AG04449 (cell line): ENCODE measurements around the gene MRTO4.
"Not testable (repeated sequence)": the region's sequence is repeated elsewhere in the genome, so short reads cannot be mapped to it uniquely, and the experiment has no call there.

Source experiments
- CTCF ChIA-PET: fragments of 350-600 bp; formaldehyde crosslinking; extraction: SDS; loops from one replicate; lab custom pipeline; 2021; ENCODE audit warnings: antibody characterized with exemption; lab: Yijun Ruan, JAX
- POLR2A ChIA-PET: fragments of 400-600, 350-600 bp; formaldehyde crosslinking; extraction: SDS; loops from one replicate; lab custom pipeline; 2020; ENCODE audit warnings: antibody characterized with exemption, inconsistent platforms; lab: Yijun Ruan, JAX
- DNase-seq: peaks from one replicate; pipeline ENCODE4 v3.0.0-alpha.2; 2010; ENCODE audit warnings: low read depth, low spot score
- H3K4me3 ChIP-seq: 2 replicates; pipeline ENCODE4 v1.5.1; 2011; ENCODE audit warnings: low read depth, mild to moderate bottlenecking, control low read depth, low read length
- CTCF ChIP-seq: IDR thresholded peaks from one replicate; pipeline ENCODE4 v1.5.1; 2011; ENCODE audit warnings: mild to moderate bottlenecking, moderate library complexity, low read length, control low read depth, inconsistent platforms; ENCODE audit not compliant: insufficient read depth; ENCODE audit errors: missing control alignments

The MRTO4 gene

GRCh38 chr1:19254416-19254815 lies 2.8 kb downstream of the MRTO4 start:
- POLR2A ChIA-PET = no interaction called here
- no peak for TF ChIP-seq CTCF
- CTCF ChIA-PET = interaction anchor here (0.6 to 4.9 kb wide), 5 partner anchors 11 to 408 kb away, joined by 3 to 30 read pairs (median 4); no protein-coding TSS in a partner anchor
- no peak overlapping the region for H3K4me3 ChIP-seq
- DNase-seq = no peak

- POLR2A ChIA-PET = no interaction called here
- CTCF ChIA-PET = interaction anchor here (1.6 to 4.9 kb wide), 2 partner anchors 14 to 407 kb away, joined by 6 to 30 read pairs; no protein-coding TSS in a partner anchor
- no peak for DNase-seq
- TF ChIP-seq CTCF = no peak
- H3K4me3 ChIP-seq = no peak overlapping the region
Measured at GRCh38 chr1:19255288-19255687, 3.7 kb downstream of the MRTO4 start.

GRCh38 chr1:19256301-19256700 lies 4.7 kb downstream of the MRTO4 start:
- H3K4me3 ChIP-seq, POLR2A ChIA-PET: not testable (repeated sequence)

GRCh38 chr1:19257178-19257914 lies 5.7 kb downstream of the MRTO4 start:
- CTCF ChIA-PET = interaction anchor here (4.9 kb wide), 1 partner anchor 17 kb away, joined by 30 read pairs; no protein-coding TSS in a partner anchor
- DNase-seq = no peak

More at GRCh38 chr1:19256301-19256700, 4.7 kb downstream of the MRTO4 start:
- DNase-seq = not testable (repeated sequence)
- CTCF ChIA-PET = interaction anchor here (4.9 kb wide), 1 partner anchor 15 kb away, joined by 30 read pairs; no protein-coding TSS in a partner anchor

GRCh38 chr1:19258353-19258752 lies 6.7 kb downstream of the MRTO4 start:
- no peak for DNase-seq
- H3K4me3 ChIP-seq = no peak overlapping the region
- POLR2A ChIA-PET = no interaction called here
- CTCF ChIA-PET = interaction anchor here (4.9 kb wide), 1 partner anchor 18 kb away, joined by 30 read pairs; no protein-coding TSS in a partner anchor
- TF ChIP-seq CTCF = no peak

More at GRCh38 chr1:19257178-19257914, 5.7 kb downstream of the MRTO4 start:
- no peak overlapping the region for H3K4me3 ChIP-seq
- TF ChIP-seq CTCF = no peak
- POLR2A ChIA-PET = no interaction called here

GRCh38 chr1:19260211-19261138 lies 8.9 kb downstream of the MRTO4 start:
- TF ChIP-seq CTCF = no peak
- POLR2A ChIA-PET = interaction anchor here (1.0 to 2.4 kb wide), 3 partner anchors 9 to 52 kb away, joined by 3 to 16 read pairs (median 4); partner anchors contain the start of genes EMC1, MRTO4 and SLC66A1
- peak; percentile 86 for DNase-seq
- no peak overlapping the region for H3K4me3 ChIP-seq
- CTCF ChIA-PET = interaction anchor here (0.9 to 1.8 kb wide), 4 partner anchors 9 to 393 kb away, joined by 4 to 7 read pairs (median 5); partner anchors contain the start of genes EMC1 and MRTO4
